GM12878 (cell line): ENCODE data around the gene NEGR1.

Experiments
- CREB1 ChIP-seq: IDR thresholded peaks from 2 replicates; pipeline ENCODE4 v1.6.1; 2012; ENCODE audit warnings: low read depth, mild to moderate bottlenecking, inconsistent platforms
- FOXM1 ChIP-seq: IDR thresholded peaks from 2 replicates; pipeline ENCODE4 v1.6.1; 2012; ENCODE audit warnings: low read depth, mild to moderate bottlenecking, inconsistent platforms, low read length, moderate library complexity
- JUNB ChIP-seq: IDR thresholded peaks from 2 replicates; pipeline ENCODE4 v1.6.1; 2016; ENCODE audit warnings: antibody characterized with exemption, mild to moderate bottlenecking
- KDM1A ChIP-seq: fragments of 200-600 bp; sonication (generic); IDR thresholded peaks from 2 replicates; pipeline ENCODE4 v1.6.1; 2016; ENCODE audit warnings: borderline replicate concordance
- POLR2A ChIP-seq: IDR thresholded peaks from 2 replicates; pipeline ENCODE4 v1.6.1; 2011; ENCODE audit warnings: low read depth, mild to moderate bottlenecking, low read length
- SRF ChIP-seq, 2 experiments: IDR thresholded peaks; 2 replicates each; pipeline ENCODE4 v1.6.1; 2011; ENCODE audit warnings: low read depth in 2 of 2, low read length in 2 of 2, mild to moderate bottlenecking in 1 of 2, moderate library complexity in 1 of 2
- TCF12 ChIP-seq: IDR thresholded peaks from 2 replicates; pipeline ENCODE4 v1.6.1; 2011; ENCODE audit warnings: low read depth, mild to moderate bottlenecking, low read length
- TF ChIP-seq, protein P1 (sequence below): IDR thresholded peaks from 2 replicates; pipeline ENCODE4 v1.6.1; 2012; ENCODE audit warnings: low read depth, low read length, improper control_type of control experiment
- TF ChIP-seq, protein P2 (sequence below): fragments of 450-650 bp; IDR thresholded peaks from 2 replicates; pipeline ENCODE4 v1.6.1; 2017; ENCODE audit warnings: antibody characterized with exemption, mild to moderate bottlenecking, moderate library complexity

DNA sequence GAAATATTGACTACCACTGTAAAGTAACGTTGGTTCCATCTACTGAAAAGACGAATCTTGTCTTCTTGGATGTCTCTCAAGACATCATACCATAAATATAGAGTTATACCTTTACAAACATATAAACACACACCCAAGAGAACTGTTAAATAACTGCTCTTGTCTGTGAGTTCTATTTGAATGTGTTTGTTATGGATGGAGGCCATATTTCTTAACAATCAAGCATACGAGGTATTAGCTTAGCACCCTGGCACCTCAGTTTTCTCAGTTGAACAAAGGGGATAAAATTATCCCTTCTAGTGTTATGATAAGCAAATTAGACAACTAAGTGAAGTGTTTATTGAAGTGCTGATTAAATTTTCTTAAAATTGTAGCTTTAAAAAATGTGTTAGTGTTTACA is 864.9 kb downstream of the NEGR1 start:
- TF ChIP-seq SRF (IDR thresholded peaks at IDR 0.05; ENCODE audit: low read depth in 2 of 2, low read length in 2 of 2) (no peak), JUNB (no peak), KDM1A (no peak), POLR2A (no peak), FOXM1 (no peak), TCF12 (no peak), CREB1 (no peak)
- TF ChIP-seq, protein P1, sequence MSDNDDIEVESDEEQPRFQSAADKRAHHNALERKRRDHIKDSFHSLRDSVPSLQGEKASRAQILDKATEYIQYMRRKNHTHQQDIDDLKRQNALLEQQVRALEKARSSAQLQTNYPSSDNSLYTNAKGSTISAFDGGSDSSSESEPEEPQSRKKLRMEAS = no peak
- TF ChIP-seq, protein P2, sequence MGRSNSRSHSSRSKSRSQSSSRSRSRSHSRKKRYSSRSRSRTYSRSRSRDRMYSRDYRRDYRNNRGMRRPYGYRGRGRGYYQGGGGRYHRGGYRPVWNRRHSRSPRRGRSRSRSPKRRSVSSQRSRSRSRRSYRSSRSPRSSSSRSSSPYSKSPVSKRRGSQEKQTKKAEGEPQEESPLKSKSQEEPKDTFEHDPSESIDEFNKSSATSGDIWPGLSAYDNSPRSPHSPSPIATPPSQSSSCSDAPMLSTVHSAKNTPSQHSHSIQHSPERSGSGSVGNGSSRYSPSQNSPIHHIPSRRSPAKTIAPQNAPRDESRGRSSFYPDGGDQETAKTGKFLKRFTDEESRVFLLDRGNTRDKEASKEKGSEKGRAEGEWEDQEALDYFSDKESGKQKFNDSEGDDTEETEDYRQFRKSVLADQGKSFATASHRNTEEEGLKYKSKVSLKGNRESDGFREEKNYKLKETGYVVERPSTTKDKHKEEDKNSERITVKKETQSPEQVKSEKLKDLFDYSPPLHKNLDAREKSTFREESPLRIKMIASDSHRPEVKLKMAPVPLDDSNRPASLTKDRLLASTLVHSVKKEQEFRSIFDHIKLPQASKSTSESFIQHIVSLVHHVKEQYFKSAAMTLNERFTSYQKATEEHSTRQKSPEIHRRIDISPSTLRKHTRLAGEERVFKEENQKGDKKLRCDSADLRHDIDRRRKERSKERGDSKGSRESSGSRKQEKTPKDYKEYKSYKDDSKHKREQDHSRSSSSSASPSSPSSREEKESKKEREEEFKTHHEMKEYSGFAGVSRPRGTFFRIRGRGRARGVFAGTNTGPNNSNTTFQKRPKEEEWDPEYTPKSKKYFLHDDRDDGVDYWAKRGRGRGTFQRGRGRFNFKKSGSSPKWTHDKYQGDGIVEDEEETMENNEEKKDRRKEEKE = no peak
